Measurements from ENCODE around the gene CERCAM.
A peak's percentile ranks its signal among the peaks of the same experiment; 100 is the strongest.

The CERCAM gene

GRCh38 chr9:128420651-128421481, at the start of gene CERCAM:
Gene CERCAM, plus strand, starts transcription at chr9:128420857. Its CDS starts 21 bp downstream, at chr9:128420878.
- DNase-seq (ENCODE audit: low spot score) = peak; percentile 82

GRCh38 chr9:128371630-128372117, 49.0 kb upstream of the CERCAM start:
- no peak for DNase-seq (ENCODE audit: low spot score)

DNA sequence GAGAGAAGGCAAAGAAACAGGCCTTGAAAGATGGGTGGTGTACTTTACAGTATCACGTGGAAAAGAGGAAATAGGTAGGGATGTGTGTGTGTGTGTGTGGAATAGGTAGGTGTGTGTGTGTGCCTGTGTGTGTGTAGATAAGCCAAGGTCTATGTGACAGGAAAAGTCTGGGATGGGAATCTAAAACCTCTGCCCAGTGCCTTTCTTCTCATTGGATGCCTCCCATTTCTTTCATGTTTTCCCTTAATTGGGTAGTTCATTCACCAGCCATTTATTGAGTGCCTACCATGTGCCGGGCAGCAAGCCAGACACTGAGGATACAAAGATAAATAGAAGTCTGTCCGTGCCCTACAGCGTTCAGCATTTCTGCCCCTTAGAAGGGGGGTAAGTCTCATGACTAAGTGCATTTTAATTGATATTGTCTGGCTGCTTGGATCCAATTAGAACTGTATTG, 48.4 kb upstream of the CERCAM start:
- DNase-seq (ENCODE audit: low spot score) = no peak

- no peak for DNase-seq (ENCODE audit: low spot score)
Observed at GRCh38 chr9:128372784-128373183, 47.9 kb upstream of the CERCAM start.

DNA sequence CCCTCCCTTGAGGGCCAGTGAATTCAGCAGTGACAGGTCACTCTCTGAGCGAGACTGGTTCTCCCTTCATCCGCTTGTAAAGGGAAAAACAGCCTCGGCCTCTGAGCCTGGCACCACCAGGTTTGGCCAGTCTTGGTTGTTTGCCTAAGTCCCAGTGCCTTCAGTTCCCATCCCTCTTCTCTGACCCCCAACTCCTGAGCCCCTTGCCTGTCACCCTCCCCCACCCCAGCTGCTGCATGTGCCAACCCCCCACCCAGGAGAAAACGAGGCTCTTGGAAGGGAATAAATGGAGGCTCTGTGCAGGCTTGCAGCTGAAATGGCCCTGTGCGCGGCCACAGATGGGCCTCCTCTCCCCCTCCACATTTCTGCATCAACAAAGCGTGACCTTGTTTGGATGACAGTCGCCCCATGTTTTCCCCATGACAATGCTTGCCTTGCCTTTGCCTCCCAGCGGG, 46.4 kb upstream of the CERCAM start:
- DNase-seq (ENCODE audit: low spot score) = no peak

- no peak for DNase-seq (ENCODE audit: low spot score)
Observed at GRCh38 chr9:128375865-128376264, 44.8 kb upstream of the CERCAM start.

DNA sequence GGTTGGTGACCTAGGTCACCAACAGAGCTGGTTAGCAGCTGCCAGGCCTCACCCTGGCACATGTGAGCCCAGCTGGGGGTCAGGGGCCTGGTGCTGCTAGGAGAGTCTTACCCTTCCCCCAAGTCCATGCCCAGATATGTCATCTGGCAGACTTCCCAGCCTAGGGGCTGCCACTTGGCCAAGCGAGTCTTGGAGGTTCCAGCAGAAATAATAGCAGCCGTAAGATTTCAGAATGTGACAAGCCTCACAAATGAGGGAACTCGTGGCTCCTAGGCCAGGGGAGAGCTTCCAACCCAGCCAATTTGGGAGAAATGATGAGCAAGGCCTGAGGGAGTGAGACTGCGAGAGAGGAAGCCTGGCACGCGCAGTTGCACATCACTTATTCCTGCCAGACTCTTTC, 38.4 kb upstream of the CERCAM start:
- DNase-seq (ENCODE audit: low spot score) = no peak

- DNase-seq (ENCODE audit: low spot score) = no peak
Observed at GRCh38 chr9:128383007-128383753, 37.5 kb upstream of the CERCAM start.

- DNase-seq (ENCODE audit: low spot score) = no peak
Observed at GRCh38 chr9:128383791-128384190, 36.9 kb upstream of the CERCAM start.

DNA sequence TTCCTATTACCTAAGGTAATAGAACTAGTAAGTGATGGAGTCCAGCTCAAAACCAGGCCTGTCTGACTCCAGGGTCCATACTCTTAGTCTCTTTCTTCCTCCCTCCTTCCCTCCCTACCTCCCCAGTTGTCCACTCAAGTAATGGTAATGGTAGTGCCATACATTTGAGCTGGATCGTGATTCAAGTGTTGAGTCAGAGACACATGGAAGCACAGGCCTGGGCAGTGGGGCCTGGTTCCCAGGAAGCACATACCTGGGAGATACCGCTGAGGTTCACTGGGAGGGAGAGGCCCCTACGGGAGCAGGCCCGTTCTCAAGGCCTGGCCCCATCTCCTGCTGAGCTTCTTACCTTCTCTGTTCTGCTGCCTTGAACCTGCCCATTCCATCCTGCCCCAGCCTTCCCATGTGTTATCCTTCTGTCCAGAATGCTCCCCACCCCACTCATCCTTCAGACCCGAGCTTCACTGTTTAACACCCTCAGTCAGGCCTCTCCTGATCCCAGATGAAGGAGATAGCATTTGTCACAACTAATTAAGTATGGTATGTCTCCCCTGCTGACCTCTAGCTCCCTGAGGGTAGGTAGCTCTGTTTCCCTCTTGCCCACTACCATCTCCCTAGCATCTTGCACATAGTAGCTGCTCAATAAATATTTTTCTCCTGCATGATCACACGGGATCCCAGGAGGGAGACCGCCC, 35.7 kb upstream of the CERCAM start:
- no peak for DNase-seq (ENCODE audit: low spot score)

- no peak for DNase-seq (ENCODE audit: low spot score)
Observed at GRCh38 chr9:128385496-128386460, 34.9 kb upstream of the CERCAM start.

- DNase-seq (ENCODE audit: low spot score) = no peak
Observed at GRCh38 chr9:128388150-128388549, 32.5 kb upstream of the CERCAM start.

DNA sequence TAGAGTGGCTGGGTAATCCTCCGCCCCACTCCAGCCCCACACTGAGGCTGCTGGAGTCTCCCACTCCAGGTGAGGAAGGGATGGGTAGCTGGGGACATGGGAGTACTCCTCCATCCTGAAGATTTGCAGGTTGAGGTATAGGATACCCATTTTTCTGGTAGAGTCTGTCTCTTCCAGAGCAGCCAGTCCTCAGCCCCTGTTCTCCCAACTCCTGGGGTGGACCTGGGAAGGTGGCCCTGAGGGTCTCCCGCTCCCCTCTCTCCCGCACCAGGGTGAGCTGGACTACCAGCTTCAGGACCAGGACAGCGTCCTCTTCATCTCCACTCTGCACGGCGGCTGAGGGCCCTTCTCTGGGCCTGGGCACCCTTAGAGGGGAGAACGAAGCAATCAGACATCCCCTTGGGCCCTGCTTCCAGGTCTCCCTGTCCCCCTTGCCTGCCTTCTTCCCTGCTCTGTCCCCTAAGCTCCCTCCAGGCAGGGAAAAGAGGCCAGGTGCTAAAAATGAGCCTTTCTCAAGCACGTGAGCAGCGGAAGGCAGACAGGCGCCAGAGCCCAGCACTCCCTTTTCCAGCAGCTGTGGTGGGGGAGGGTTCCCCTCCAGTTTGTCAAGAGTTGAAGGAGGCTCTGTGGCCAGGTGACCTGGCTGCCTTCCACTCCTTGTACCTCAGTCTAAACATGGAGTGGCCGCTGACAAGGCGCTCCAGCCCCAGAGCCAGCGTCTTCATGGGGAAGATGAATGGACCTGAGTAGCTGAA, 31.1 kb upstream of the CERCAM start:
- no peak for DNase-seq (ENCODE audit: low spot score)

DNA sequence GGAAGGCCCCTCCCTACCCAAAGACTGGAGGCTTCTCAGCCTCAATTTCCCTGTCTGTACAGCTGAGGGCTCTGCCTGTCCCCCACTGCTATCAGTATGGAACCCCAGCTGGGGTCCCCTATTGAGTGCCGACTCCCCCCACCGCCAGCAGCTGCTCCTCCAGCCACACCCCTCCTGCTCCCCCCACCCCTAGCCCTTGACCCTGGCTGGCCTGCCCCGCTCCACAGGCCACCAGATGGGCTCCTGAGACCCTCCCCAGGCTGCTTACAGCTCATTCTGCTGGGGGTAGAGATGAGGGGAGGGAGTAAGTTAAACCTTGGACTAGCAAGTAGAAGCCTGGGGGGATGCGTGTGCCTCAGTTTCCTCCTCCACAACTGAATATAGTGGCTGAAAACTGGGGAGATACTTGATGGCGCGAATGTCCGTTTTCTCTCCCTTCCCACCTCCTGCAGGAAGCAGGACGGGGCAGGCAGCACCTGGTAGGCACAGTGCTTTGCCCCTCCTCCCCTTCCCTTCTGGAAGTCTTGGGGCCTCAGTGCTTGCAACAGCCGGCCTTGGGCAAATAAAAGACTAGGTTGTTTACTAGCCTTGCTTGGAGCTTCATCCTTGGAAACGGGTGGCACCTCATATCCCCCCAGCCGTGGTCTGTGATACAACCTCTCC, 30.4 kb upstream of the CERCAM start:
- DNase-seq (ENCODE audit: low spot score) = no peak

- DNase-seq (ENCODE audit: low spot score) = no peak
Observed at GRCh38 chr9:128390813-128391711, 29.6 kb upstream of the CERCAM start.

DNA sequence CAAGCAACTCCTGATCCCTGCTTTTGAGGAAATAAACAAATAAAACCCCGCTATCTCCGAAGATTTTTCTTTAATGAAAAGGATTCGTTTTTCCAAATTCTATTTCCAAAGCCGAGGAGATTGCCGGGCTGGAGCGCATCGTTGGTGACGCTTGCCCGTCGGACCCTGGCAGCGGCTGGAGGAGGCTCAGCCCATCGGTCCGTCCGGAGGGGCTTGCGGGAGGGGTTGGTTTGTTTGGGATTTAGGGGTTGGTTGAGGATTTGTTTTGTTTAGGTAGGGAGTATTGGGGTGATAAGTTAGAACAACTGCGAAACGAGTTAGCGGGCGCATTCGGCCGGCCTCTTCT, 28.7 kb upstream of the CERCAM start:
- no peak for DNase-seq (ENCODE audit: low spot score)

- no peak for DNase-seq (ENCODE audit: low spot score)
Observed at GRCh38 chr9:128392302-128393144, 28.1 kb upstream of the CERCAM start.

Measured in HuH-7 (cell line).